GM23338 (cell line): Measurements from ENCODE around the gene NEK7. TPM values are rescaled to one million over a fixed set of nuclear protein-coding genes. Genes with fewer than 3 reads are reported as not detected.

Source experiments
- ATAC-seq: fragments of 200-7000 bp; cut with Tn5 transposase; 3 replicates; pipeline ENCODE4 v1.9.1; 2020
- DNase-seq: peaks from one replicate; pipeline ENCODE4 v3.0.0-alpha.2; 2015; ENCODE audit warnings: low spot score
- H2AFZ ChIP-seq: fragments of 200-600 bp; sonication (generic); 2 replicates; pipeline ENCODE4 v1.8.0; 2016; ENCODE audit warnings: antibody characterized with exemption, mild to moderate bottlenecking, moderate library complexity
- H3F3A ChIP-seq: fragments of 200-600 bp; sonication (generic); replicated peaks from 2 replicates; pipeline ENCODE4 v1.8.0; 2017; ENCODE audit warnings: antibody characterized with exemption, mixed run types, low read depth
- H3K27ac ChIP-seq: fragments of 200-600 bp; sonication (generic); 2 replicates; pipeline ENCODE4 v1.6.1; 2016; ENCODE audit warnings: low read depth
- H3K27me3 ChIP-seq: fragments of 200-600 bp; sonication (generic); 2 replicates; pipeline ENCODE4 v1.8.0; 2016; ENCODE audit warnings: mild to moderate bottlenecking, mixed run types, moderate library complexity; ENCODE audit not compliant: insufficient read depth
- H3K36me3 ChIP-seq: fragments of 200-600 bp; sonication (generic); 2 replicates; pipeline ENCODE4 v1.8.0; 2016; ENCODE audit warnings: mild to moderate bottlenecking; ENCODE audit not compliant: insufficient read depth
- H3K4me1 ChIP-seq: fragments of 200-600 bp; sonication (generic); 2 replicates; pipeline ENCODE4 v1.8.0; 2016; ENCODE audit warnings: mild to moderate bottlenecking, moderate library complexity; ENCODE audit not compliant: insufficient read depth
- H3K4me2 ChIP-seq: fragments of 200-600 bp; sonication (generic); 2 replicates; pipeline ENCODE4 v1.7.1; 2017; ENCODE audit warnings: mixed run types
- H3K4me3 ChIP-seq: fragments of 200-600 bp; sonication (generic); 2 replicates; pipeline ENCODE4 v1.6.1; 2016; ENCODE audit warnings: mixed run types
- H3K79me2 ChIP-seq: fragments of 200-600 bp; sonication (generic); replicated peaks from 2 replicates; pipeline ENCODE4 v1.8.0; 2017; ENCODE audit warnings: mild to moderate bottlenecking; ENCODE audit not compliant: insufficient read depth
- H3K9me2 ChIP-seq: fragments of 200-600 bp; sonication (generic); 2 replicates; pipeline ENCODE4 v1.8.0; 2017; ENCODE audit not compliant: insufficient read depth
- H4K20me1 ChIP-seq: fragments of 200-600 bp; sonication (generic); replicated peaks from 2 replicates; pipeline ENCODE4 v1.8.0; 2017; ENCODE audit warnings: mild to moderate bottlenecking; ENCODE audit not compliant: insufficient read depth
- H3K27ac Mint-ChIP-seq: 2 replicates; pipeline ENCODE4 v1.8.0; 2020; ENCODE audit warnings: inconsistent platforms, mild to moderate bottlenecking, moderate library complexity, mixed read lengths
- H3K27me3 Mint-ChIP-seq: 3 replicates; pipeline ENCODE4 v1.8.0; 2022; ENCODE audit warnings: low read depth, mild to moderate bottlenecking, moderate library complexity, mixed read lengths, inconsistent platforms; ENCODE audit not compliant: insufficient read depth, poor library complexity
- H3K36me3 Mint-ChIP-seq: 3 replicates; pipeline ENCODE4 v1.8.0; 2021; ENCODE audit warnings: low read depth, mild to moderate bottlenecking, inconsistent platforms, moderate library complexity, mixed read lengths
- H3K4me1 Mint-ChIP-seq: 3 replicates; pipeline ENCODE4 v1.8.0; 2020; ENCODE audit warnings: mild to moderate bottlenecking, inconsistent platforms, mixed read lengths
- H3K4me3 Mint-ChIP-seq: 3 replicates; pipeline ENCODE4 v1.8.0; 2021; ENCODE audit warnings: moderate library complexity, mild to moderate bottlenecking, inconsistent platforms, mixed read lengths
- H3K9me3 Mint-ChIP-seq: 3 replicates; pipeline ENCODE4 v1.8.0; 2020; ENCODE audit warnings: moderate library complexity, mild to moderate bottlenecking, inconsistent platforms, mixed read lengths
- EZH2 ChIP-seq: fragments of 200-600 bp; sonication (generic); IDR thresholded peaks from one replicate; pipeline ENCODE4 v1.8.0; 2017; ENCODE audit warnings: antibody characterized with exemption, mild to moderate bottlenecking, low read depth; ENCODE audit not compliant: unreplicated experiment
- EZH2phosphoT487 ChIP-seq: fragments of 200-600 bp; sonication (generic); IDR thresholded peaks from one replicate; pipeline ENCODE4 v1.8.1; 2018; ENCODE audit warnings: antibody characterized with exemption; ENCODE audit not compliant: unreplicated experiment
- JUNB ChIP-seq: IDR thresholded peaks from one replicate; pipeline ENCODE4 v1.6.1; 2016; ENCODE audit warnings: antibody characterized with exemption; ENCODE audit not compliant: unreplicated experiment
- POLR2AphosphoS5 ChIP-seq: IDR thresholded peaks from 2 replicates; pipeline ENCODE4 v1.6.1; 2016; ENCODE audit warnings: antibody characterized with exemption, low read depth
- STAT1 ChIP-seq: IDR thresholded peaks from one replicate; pipeline ENCODE4 v1.6.1; 2016; ENCODE audit warnings: antibody characterized with exemption; ENCODE audit not compliant: unreplicated experiment
- ZNF114 ChIP-seq: fragments of 250-450 bp; sonication (Bioruptor Pico); IDR thresholded peaks from 2 replicates; pipeline ENCODE4 v1.5.0; 2020; ENCODE audit warnings: mild to moderate bottlenecking, moderate library complexity
- polyA plus RNA-seq: library from polyadenylated mRNA; unstranded; fragments of >200 nt; fragmentation: Nextera tagmentation; extraction: Ambion mirVana; gene quantifications from 2 replicates; pipeline ENCODE4 v1.2.1, GENCODE V29; 2016
- total RNA-seq: library from RNA; depleted of rRNA; stranded (reverse); fragments of >200 nt; shearing (Covaris generic); gene quantifications from 2 replicates; pipeline ENCODE4 v1.2.3, GENCODE V29; 2014
- TF ChIP-seq, protein P1 (sequence below): IDR thresholded peaks from one replicate; pipeline ENCODE4 v1.6.1; 2018; ENCODE audit warnings: antibody characterized with exemption; ENCODE audit not compliant: unreplicated experiment
- TF ChIP-seq, protein P2 (sequence below): fragments of 250-450 bp; sonication (Bioruptor Pico); IDR thresholded peaks from 2 replicates; pipeline ENCODE4 v1.5.0; 2020; ENCODE audit warnings: mild to moderate bottlenecking, moderate library complexity

NEK7 gene
- total and polyA plus RNA-seq, 2 experiments from 2014 or later = 4.8 to 15.3 TPM

DNA sequence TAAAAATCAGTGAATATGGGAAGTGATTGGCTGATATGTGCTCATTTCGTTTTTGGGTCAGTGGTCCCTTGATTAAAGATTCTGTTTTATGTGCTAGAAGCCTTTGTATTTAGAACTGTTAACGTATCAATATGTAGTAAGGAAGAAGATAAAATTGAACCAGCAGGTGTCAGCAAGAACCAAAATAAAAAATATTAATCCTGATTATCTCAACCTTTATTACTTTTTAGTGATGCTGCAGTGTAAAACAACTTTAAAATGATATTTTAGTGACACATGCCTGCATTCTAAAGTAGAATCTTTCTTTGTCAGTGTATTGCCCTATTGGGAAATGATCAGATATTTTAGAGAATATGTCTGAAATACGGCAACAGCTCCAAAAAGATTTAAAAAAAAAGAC, 49.5 kb downstream of the NEK7 start:
- no peak overlapping the region for H2AFZ ChIP-seq
- no peaks in the 10 kb centered on the region for H4K20me1 ChIP-seq
- Mint-ChIP-seq H3K9me3 (no peaks in the 10 kb centered on the region; the same call in 2 of the 3 replicates), H3K36me3 (peaks cover 5% of the 10 kb centered on the region; the same call in 2 of the 3 replicates), H3K27me3 (no peaks in the 10 kb centered on the region), H3K4me3 (no peak overlapping the region), H3K27ac (no peak overlapping the region), H3K4me1 (no peaks in the 10 kb centered on the region)
- TF ChIP-seq POLR2AphosphoS5 = no peak
- TF ChIP-seq, protein P1, sequence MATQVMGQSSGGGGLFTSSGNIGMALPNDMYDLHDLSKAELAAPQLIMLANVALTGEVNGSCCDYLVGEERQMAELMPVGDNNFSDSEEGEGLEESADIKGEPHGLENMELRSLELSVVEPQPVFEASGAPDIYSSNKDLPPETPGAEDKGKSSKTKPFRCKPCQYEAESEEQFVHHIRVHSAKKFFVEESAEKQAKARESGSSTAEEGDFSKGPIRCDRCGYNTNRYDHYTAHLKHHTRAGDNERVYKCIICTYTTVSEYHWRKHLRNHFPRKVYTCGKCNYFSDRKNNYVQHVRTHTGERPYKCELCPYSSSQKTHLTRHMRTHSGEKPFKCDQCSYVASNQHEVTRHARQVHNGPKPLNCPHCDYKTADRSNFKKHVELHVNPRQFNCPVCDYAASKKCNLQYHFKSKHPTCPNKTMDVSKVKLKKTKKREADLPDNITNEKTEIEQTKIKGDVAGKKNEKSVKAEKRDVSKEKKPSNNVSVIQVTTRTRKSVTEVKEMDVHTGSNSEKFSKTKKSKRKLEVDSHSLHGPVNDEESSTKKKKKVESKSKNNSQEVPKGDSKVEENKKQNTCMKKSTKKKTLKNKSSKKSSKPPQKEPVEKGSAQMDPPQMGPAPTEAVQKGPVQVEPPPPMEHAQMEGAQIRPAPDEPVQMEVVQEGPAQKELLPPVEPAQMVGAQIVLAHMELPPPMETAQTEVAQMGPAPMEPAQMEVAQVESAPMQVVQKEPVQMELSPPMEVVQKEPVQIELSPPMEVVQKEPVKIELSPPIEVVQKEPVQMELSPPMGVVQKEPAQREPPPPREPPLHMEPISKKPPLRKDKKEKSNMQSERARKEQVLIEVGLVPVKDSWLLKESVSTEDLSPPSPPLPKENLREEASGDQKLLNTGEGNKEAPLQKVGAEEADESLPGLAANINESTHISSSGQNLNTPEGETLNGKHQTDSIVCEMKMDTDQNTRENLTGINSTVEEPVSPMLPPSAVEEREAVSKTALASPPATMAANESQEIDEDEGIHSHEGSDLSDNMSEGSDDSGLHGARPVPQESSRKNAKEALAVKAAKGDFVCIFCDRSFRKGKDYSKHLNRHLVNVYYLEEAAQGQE = no peak
- TF ChIP-seq EZH2 = no peak
- no peak for TF ChIP-seq EZH2phosphoT487
- no peak for TF ChIP-seq ZNF114 (CRISPR knock-in tag)
- TF ChIP-seq, protein P2, sequence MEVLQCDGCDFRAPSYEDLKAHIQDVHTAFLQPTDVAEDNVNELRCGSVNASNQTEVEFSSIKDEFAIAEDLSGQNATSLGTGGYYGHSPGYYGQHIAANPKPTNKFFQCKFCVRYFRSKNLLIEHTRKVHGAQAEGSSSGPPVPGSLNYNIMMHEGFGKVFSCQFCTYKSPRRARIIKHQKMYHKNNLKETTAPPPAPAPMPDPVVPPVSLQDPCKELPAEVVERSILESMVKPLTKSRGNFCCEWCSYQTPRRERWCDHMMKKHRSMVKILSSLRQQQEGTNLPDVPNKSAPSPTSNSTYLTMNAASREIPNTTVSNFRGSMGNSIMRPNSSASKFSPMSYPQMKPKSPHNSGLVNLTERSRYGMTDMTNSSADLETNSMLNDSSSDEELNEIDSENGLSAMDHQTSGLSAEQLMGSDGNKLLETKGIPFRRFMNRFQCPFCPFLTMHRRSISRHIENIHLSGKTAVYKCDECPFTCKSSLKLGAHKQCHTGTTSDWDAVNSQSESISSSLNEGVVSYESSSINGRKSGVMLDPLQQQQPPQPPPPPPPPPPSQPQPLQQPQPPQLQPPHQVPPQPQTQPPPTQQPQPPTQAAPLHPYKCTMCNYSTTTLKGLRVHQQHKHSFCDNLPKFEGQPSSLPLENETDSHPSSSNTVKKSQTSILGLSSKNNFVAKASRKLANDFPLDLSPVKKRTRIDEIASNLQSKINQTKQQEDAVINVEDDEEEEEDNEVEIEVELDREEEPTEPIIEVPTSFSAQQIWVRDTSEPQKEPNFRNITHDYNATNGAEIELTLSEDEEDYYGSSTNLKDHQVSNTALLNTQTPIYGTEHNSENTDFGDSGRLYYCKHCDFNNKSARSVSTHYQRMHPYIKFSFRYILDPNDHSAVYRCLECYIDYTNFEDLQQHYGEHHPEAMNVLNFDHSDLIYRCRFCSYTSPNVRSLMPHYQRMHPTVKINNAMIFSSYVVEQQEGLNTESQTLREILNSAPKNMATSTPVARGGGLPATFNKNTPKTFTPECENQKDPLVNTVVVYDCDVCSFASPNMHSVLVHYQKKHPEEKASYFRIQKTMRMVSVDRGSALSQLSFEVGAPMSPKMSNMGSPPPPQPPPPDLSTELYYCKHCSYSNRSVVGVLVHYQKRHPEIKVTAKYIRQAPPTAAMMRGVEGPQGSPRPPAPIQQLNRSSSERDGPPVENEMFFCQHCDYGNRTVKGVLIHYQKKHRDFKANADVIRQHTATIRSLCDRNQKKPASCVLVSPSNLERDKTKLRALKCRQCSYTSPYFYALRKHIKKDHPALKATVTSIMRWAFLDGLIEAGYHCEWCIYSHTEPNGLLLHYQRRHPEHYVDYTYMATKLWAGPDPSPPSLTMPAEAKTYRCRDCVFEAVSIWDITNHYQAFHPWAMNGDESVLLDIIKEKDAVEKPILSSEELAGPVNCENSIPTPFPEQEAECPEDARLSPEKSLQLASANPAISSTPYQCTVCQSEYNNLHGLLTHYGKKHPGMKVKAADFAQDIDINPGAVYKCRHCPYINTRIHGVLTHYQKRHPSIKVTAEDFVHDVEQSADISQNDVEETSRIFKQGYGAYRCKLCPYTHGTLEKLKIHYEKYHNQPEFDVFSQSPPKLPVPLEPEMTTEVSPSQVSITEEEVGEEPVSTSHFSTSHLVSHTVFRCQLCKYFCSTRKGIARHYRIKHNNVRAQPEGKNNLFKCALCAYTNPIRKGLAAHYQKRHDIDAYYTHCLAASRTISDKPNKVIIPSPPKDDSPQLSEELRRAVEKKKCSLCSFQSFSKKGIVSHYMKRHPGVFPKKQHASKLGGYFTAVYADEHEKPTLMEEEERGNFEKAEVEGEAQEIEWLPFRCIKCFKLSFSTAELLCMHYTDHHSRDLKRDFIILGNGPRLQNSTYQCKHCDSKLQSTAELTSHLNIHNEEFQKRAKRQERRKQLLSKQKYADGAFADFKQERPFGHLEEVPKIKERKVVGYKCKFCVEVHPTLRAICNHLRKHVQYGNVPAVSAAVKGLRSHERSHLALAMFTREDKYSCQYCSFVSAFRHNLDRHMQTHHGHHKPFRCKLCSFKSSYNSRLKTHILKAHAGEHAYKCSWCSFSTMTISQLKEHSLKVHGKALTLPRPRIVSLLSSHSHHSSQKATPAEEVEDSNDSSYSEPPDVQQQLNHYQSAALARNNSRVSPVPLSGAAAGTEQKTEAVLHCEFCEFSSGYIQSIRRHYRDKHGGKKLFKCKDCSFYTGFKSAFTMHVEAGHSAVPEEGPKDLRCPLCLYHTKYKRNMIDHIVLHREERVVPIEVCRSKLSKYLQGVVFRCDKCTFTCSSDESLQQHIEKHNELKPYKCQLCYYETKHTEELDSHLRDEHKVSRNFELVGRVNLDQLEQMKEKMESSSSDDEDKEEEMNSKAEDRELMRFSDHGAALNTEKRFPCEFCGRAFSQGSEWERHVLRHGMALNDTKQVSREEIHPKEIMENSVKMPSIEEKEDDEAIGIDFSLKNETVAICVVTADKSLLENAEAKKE (CRISPR knock-in tag) = no peak
- no peak for TF ChIP-seq STAT1
- no peak for TF ChIP-seq JUNB
- peaks cover 60% of the 10 kb centered on the region for H3K79me2 ChIP-seq
- no peaks in the 10 kb centered on the region for H3F3A ChIP-seq
- no peak overlapping the region for H3K27ac ChIP-seq
- H3K4me1 ChIP-seq = no peaks in the 10 kb centered on the region
- no peaks in the 10 kb centered on the region for H3K27me3 ChIP-seq
- no peak for DNase-seq
- no peaks in the 10 kb centered on the region for H3K9me2 ChIP-seq
- H3K4me2 ChIP-seq = no peak overlapping the region
- H3K36me3 ChIP-seq = no peaks in the 10 kb centered on the region
- H3K4me3 ChIP-seq = no peak overlapping the region
- ATAC-seq = no peak
